HTERT RPE-1 (cell line): ENCODE measurements around the gene OPN5.

Experiments
- in situ Hi-C: fragments of 300-500 bp; cut with MboI; formaldehyde crosslinking; loops from 4 replicates; pipeline ENCODE4 v1.14.3; 2020; ENCODE audit warnings: low sequenced_read_pairs

OPN5 gene

GRCh38 chr6:47852727-47853126 lies 70.9 kb downstream of the OPN5 start:
- in situ Hi-C loops, result no loop called here

- in situ Hi-C loops, result no loop called here
These were observed 71.9 kb downstream of the OPN5 start for GRCh38 chr6:47853766-47854165.

DNA sequence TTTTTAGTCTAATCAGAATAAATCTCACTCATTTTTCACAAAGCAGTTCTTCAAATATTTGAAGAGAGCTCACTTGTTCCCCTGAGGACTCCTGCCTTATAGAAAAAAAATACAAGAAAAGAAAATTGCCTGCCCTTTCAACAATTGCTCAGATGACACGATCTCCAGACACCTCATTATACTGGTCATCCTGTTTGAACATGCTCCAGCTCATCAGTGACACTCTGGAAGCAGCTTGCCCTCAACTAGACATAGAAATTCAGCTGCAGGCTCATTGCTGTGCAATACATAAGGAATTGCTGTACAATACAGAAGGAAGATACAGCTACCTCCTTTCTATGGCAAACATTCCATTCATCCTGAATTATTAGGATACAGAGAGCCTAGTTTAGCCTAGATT lies 73.1 kb downstream of the OPN5 start:
- in situ Hi-C loops, result no loop called here

- in situ Hi-C loops, result no loop called here
These were observed 77.3 kb downstream of the OPN5 start for GRCh38 chr6:47859175-47859574.

DNA sequence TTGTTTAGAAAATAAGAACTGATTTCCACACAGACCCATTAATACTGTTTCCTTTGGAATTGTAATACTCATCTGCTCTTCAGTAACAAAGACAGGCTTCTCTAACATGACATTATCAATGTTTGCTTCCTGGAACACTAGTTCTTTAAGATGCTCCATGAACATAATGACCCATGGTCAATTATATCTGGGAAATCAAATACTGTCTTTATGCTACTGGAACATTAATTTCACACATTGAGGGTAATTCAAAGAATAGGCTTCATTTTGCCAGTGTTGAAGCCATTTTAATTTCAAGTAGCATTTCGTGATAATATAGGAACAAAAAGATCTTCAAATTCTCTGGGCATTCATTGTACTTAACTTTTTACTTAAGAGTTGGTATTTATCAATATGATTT lies 80.9 kb downstream of the OPN5 start:
- in situ Hi-C loops, result no loop called here

- in situ Hi-C loops, result no loop called here
These were observed 83.4 kb downstream of the OPN5 start for GRCh38 chr6:47865206-47865605.

GRCh38 chr6:47875593-47875992 lies 93.8 kb downstream of the OPN5 start:
- in situ Hi-C loops, result no loop called here
